Progenitor cell of endocrine pancreas (in vitro differentiated cells): ENCODE measurements around the gene ZNF574. TPM values are rescaled to one million over a fixed set of nuclear protein-coding genes. Genes with fewer than 3 reads are reported as not detected.
"Not testable (repeated sequence)": the region's sequence is repeated elsewhere in the genome, so short reads cannot be mapped to it uniquely, and the experiment has no call there.

Experiments used
- DNase-seq: peaks from one replicate; pipeline ENCODE4 v3.0.0; 2021; ENCODE audit warnings: low spot score; ENCODE audit not compliant: unreplicated experiment
- H3K27ac Mint-ChIP-seq: 2 replicates; pipeline ENCODE4 v1.8.0; 2021; ENCODE audit warnings: mild to moderate bottlenecking, moderate library complexity, mixed read lengths
- H3K27me3 Mint-ChIP-seq: 2 replicates; pipeline ENCODE4 v1.8.0; 2021; ENCODE audit warnings: mixed read lengths
- H3K36me3 Mint-ChIP-seq: 2 replicates; pipeline ENCODE4 v1.8.0; 2022; ENCODE audit warnings: mixed read lengths; ENCODE audit not compliant: insufficient read depth
- H3K4me1 Mint-ChIP-seq: 2 replicates; pipeline ENCODE4 v1.8.0; 2021; ENCODE audit warnings: low read depth, mixed read lengths
- H3K4me3 Mint-ChIP-seq: 2 replicates; pipeline ENCODE4 v1.8.0; 2021; ENCODE audit warnings: low read depth, mild to moderate bottlenecking, moderate library complexity, mixed read lengths
- H3K9me3 Mint-ChIP-seq: 2 replicates; pipeline ENCODE4 v1.8.0; 2021; ENCODE audit warnings: low read depth, mixed read lengths
- CTCF ChIP-seq: fragments of 200-600 bp; sonication (generic); IDR thresholded peaks from one replicate; pipeline ENCODE4 v1.5.0; 2021; ENCODE audit warnings: antibody characterized with exemption, mild to moderate bottlenecking; ENCODE audit not compliant: unreplicated experiment
- total RNA-seq: library from RNA; stranded (reverse); gene quantifications from 2 replicates; pipeline ENCODE4 v1.2.1, GENCODE V29; 2021

The ZNF574 gene
- total RNA-seq, 1 donor from 2014 or later, result 22.5 TPM

- TF ChIP-seq CTCF, result no peak
- no peak overlapping the region for H3K27ac Mint-ChIP-seq
- H3K36me3 Mint-ChIP-seq, result no peaks in the 10 kb centered on the region
- H3K4me1 Mint-ChIP-seq, result no peaks in the 10 kb centered on the region
- no peaks in the 10 kb centered on the region for H3K9me3 Mint-ChIP-seq
- no peak for DNase-seq
- peaks cover 26% of the 10 kb centered on the region for H3K27me3 Mint-ChIP-seq
- H3K4me3 Mint-ChIP-seq, result no peak overlapping the region
Observed at GRCh38 chr19:42096255-42096837, 20.4 kb downstream of the ZNF574 start.

GRCh38 chr19:42097461-42097860 is 21.5 kb downstream of the ZNF574 start:
- no peak for TF ChIP-seq CTCF
- H3K9me3 Mint-ChIP-seq, result no peaks in the 10 kb centered on the region
- H3K4me3 Mint-ChIP-seq, result no peak overlapping the region
- no peak for DNase-seq
- no peaks in the 10 kb centered on the region for H3K4me1 Mint-ChIP-seq
- peaks cover 27% of the 10 kb centered on the region for H3K27me3 Mint-ChIP-seq
- H3K27ac Mint-ChIP-seq, result no peak overlapping the region
- no peaks in the 10 kb centered on the region for H3K36me3 Mint-ChIP-seq

- Mint-ChIP-seq H3K27me3 (peaks cover 31% of the 10 kb centered on the region), H3K36me3 (no peaks in the 10 kb centered on the region)
Observed at GRCh38 chr19:42098781-42099180, 22.8 kb downstream of the ZNF574 start.

GRCh38 chr19:42099336-42099925 is 23.5 kb downstream of the ZNF574 start:
- Mint-ChIP-seq H3K36me3 (no peaks in the 10 kb centered on the region), H3K27me3 (peaks cover 31% of the 10 kb centered on the region), H3K4me1 (no peaks in the 10 kb centered on the region), H3K27ac (no peak overlapping the region), H3K9me3 (no peaks in the 10 kb centered on the region), H3K4me3 (no peak overlapping the region)
- DNase-seq, result no peak
- TF ChIP-seq CTCF, result no peak

More at GRCh38 chr19:42098781-42099180, 22.8 kb downstream of the ZNF574 start:
- no peak overlapping the region for H3K4me3 Mint-ChIP-seq
- H3K27ac Mint-ChIP-seq, result no peak overlapping the region
- no peaks in the 10 kb centered on the region for H3K4me1 Mint-ChIP-seq
- TF ChIP-seq CTCF, result no peak
- no peaks in the 10 kb centered on the region for H3K9me3 Mint-ChIP-seq
- DNase-seq, result no peak

GRCh38 chr19:42100241-42100640 is 24.3 kb downstream of the ZNF574 start:
- not testable (repeated sequence) for DNase-seq, H3K4me1 Mint-ChIP-seq, H3K36me3 Mint-ChIP-seq, H3K27ac Mint-ChIP-seq, H3K9me3 Mint-ChIP-seq, H3K4me3 Mint-ChIP-seq
- peaks cover 31% of the 10 kb centered on the region for H3K27me3 Mint-ChIP-seq

- Mint-ChIP-seq H3K9me3 (no peaks in the 10 kb centered on the region), H3K27ac (no peak overlapping the region), H3K36me3 (no peaks in the 10 kb centered on the region), H3K4me1 (no peaks in the 10 kb centered on the region), H3K4me3 (no peak overlapping the region), H3K27me3 (peaks cover 40% of the 10 kb centered on the region)
- no peak for TF ChIP-seq CTCF
- no peak for DNase-seq
Observed at GRCh38 chr19:42102877-42103276, 26.9 kb downstream of the ZNF574 start.
